H1 (cell line): ENCODE data around the gene EIF4A2. TPM values are rescaled to one million over a fixed set of nuclear protein-coding genes. Genes with fewer than 3 reads are reported as not detected.

Experiments used
- CBX8 ChIP-seq: fragments of 300-800, 300-1000 bp; sonication (generic); IDR thresholded peaks from 2 replicates; pipeline ENCODE4 v1.7.1; 2016; ENCODE audit warnings: low read depth, low read length, borderline replicate concordance
- EGR1 ChIP-seq: IDR thresholded peaks from 2 replicates; pipeline ENCODE4 v1.6.1; 2011; ENCODE audit warnings: low read depth, low read length, borderline replicate concordance
- RNF2 ChIP-seq: fragments of 200-900, 300-1000 bp; sonication (generic); IDR thresholded peaks from 2 replicates; pipeline ENCODE4 v1.7.1; 2016; ENCODE audit warnings: borderline replicate concordance, low read depth, mild to moderate bottlenecking, antibody characterized with exemption, low read length; ENCODE audit not compliant: poor library complexity, severe bottlenecking; ENCODE audit errors: missing control alignments
- polyA plus RNA-seq, 7 experiments: library from polyadenylated mRNA; depleted of rRNA in 3 of 7; stranded (reverse) in 5 of 7; unstranded in 2 of 7; fragments of >200 nt in 5 of 7; fragments of 200-250 nt in 2 of 7; gene quantifications; 1 replicate in 5 of 7; 2 replicates in 1 of 7; 4 replicates in 1 of 7; pipeline versions ENCODE4 v1.2.1 to v1.2.3, GENCODE V29; 2011 to 2013; ENCODE audit warnings: missing spikeins in 2 of 7, mixed read lengths in 2 of 7
- total RNA-seq: library from RNA; stranded (reverse); fragmentation: NEBNext Ultra II Directional; extraction: Animal tissue kit (Norgen Biotek cat#: 25700); gene quantifications from 2 replicates; pipeline ENCODE4 v1.2.1, GENCODE V29; 2021

The EIF4A2 gene
- total and polyA plus RNA-seq, 2 of the 8 experiments (the other 6 are each of a cell fraction or from before 2014, with no cell fraction given): 527 to 604 TPM

DNA sequence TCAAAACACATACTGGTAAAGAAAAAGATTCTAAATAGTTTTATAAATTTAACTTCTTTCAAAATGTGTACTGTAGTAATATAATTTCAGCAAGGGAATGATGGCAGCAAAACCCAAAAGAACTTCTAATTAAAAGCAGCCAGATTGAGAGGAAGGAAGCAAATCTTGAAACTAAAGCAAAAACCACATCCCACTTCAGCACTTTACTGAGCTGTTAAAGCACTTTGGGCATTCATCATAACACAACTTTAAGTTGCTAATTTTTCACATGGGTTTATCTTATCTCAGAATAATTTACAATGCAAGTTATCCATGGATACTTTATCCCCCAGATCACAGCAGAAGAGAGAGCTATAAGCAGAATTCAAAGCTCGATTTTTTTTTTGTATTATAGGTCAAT is 16.9 kb downstream of the EIF4A2 start (continued):
- no peak for TF ChIP-seq RNF2
- no peak for TF ChIP-seq EGR1
- no peak for TF ChIP-seq CBX8
